ENCODE measurements around the gene LSM10.

The LSM10 gene

DNA sequence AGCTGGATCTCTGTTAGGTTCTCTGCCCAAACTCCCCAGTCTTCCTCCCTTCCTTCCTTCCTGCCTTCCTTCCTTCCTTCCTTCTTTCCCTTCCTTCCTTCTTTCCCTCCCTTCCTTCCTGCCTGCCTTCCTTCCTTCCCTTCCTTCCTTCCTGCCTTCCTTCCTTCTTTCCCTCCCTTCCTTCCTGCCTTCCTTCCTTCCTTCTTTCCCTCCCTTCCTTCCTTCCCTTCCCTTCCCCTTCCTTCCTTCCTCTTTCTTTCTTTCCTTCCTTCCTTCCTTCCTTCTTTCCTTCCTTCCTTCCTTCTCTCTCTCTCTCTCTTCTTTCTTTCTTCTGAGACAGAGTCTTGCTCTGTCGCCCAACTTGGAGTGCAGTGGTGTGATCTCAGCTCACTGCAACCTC is 8.7 kb upstream of the LSM10 start:
- DNase-seq: no peak

DNA sequence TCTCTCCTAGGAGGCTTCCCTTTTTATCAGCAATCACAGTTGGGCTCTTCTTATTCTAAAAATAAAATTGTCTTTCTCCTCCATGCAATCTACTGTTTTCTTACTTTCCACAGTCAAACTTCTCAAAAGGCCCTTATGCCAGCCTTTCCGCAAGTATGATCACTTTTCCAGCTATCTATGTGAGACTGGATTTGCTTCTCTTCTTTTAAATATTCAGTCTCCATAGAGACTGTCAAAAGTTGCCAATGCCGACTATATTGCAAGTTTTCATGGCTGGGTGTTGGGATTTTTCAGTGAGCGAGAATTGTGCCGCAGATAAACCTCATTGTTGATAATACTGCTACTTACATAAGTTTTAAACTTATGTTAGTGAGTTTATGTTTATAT is 4.8 kb upstream of the LSM10 start:
- DNase-seq: no peak

DNA sequence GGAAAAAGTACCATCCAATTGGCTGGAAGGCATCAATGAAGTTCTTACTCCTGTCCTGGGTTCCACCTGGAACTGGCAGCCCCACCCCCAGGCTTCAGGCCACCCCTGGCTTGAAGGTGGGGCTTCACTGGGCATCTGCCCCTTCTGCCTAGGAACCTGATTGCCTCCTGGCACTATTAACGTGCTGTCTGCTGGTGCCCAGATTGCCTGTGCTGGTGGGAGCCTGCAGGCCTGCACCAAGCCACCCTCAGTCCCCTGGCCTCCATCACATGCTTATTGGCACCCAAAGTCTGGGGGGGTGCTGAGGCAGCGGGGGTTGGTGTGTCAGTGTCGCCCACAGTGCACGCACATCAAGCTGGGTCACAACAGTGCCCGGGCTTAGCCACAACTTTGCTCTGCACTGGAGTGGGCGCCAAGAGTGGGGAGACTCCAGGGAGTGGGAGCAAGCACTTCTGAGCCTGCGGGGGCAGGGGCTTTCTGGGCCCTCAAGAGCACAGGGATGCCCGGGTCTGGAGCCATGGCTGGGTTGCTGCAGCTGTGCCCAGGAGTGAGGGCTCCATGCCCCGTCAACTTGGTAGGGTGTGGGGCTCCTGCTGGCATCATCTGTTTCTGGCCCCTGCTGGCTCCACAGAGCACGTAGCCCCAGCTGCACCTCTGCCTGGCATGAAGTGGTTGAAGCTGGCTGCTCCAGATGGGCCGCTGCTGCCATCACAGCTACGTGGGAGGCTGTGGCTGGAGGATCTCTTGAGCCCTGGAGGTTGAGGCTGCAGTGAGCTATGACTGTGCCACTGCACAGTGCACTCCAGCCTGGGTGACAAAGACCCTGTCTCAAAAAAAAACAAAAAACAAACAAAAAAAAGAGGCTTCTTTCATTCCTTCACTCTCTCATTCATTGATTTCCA is 4.1 kb upstream of the LSM10 start:
- no peak for DNase-seq

DNA sequence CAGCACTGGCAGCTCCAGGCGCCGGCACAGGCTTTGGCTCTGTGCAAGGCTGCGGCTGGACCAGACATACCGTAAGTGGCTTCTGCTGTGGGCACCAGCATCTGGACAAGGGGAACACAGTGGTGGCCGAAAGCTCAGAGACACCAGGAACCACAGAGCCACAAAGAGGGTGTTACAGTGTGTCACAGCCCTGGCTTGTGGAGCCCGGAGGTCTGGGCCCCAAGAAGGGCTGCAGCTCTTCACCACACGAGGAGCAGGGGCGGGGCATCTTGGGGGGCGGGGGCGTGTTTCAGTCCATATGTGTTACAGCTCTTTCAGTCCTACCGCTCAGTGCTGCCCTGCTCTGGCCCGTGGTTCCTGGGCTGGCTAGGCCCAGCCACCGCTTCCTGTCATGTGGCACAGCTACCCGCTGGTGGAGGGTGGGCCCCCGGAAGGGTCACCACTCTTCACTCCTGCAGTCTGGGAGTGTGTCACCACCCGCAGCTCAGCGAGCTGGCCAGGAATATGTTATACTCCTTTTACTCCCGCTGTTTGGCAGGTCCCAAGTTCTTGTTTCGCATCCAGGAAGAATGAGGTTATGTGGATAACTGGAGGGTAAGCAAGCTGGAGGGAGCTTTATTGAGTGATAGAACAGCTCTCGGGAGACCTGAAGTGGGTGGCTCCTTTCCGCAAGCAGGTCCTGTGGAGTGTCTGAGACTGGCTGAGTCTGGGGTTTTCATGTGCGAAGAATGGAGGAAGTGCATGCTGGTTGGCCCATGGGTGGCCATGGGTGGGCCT is 3.3 kb upstream of the LSM10 start:
- DNase-seq: no peak

DNA sequence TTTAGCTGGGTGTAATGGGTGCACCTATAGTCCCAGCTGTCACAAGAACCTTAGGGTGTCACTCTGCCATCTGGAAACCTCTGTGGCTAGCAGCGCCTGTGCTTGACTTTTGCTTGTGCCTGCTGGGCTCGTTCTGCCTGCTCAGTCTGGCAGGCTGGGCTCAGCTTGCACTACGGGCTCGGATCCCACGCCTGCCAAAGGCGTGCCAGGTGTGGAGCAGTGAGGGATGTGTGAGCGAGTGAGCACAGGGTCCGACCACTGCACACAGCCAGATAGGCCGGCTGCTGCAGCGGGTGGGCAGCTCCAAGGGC is 2.8 kb upstream of the LSM10 start:
- no peak for DNase-seq

DNA sequence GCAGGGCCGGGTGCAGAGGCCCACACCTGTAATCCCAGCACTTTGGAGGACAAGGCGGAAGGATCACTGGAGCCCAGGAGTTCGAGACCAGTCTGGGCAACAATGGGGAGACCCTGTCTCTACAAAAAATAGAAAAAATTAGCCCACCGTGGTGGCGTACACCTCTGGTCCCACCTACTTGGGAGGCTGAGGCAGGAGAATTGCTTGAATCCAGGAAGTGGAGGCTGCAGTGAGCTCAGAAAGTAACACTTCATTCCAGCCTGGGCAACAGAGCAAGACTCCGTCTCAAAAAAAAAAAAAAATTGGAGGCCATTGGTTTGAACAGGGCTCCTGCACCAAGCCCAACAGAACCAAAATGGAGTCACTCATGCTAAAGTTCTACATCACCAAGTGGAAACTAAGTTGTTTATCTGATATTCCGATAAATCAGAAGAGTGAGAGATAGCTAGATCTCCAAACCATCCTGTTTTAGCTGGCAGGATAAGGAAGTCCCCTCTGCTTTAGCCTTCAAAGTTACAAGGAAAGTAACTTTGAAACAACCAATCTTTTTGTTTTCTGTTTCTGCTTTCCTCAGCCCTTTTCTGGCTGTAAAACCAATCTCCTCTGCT is 766 bp upstream of the LSM10 start:
- no peak for DNase-seq

DNA sequence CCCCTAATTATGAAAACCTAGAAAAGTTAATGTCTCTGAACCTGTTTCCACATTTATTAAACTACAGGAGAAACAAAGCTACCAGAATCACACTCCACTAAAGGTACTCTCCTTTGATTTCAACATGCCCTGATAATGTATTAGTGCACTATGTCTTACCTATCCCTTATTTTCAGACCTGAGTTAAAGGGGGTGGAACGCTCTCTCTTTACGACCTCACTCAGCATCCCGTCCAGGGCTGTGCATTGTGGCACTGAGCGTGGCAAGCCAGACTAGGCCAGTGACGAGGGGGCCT is 678 bp downstream of the LSM10 start:
- DNase-seq: no peak

DNA sequence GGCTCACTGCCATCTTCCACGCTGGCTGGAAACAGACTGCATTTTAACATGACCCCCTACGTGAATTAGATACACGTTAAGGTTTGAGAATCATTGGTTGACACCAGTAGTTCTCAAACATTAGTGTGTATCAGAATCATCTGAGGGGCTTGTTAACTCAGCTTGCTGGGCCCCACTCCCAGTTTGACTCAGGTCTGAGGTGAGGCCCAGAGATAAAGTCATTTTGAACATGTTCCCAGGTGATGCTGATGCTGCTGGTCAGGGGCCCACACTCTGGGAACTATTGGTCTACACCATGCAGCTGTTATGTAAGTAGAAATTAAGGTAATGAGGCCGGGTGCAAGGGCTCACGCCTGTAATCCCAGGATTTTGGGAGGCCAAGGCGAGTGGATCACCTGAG is 1.3 kb downstream of the LSM10 start:
- no peak for DNase-seq

DNA sequence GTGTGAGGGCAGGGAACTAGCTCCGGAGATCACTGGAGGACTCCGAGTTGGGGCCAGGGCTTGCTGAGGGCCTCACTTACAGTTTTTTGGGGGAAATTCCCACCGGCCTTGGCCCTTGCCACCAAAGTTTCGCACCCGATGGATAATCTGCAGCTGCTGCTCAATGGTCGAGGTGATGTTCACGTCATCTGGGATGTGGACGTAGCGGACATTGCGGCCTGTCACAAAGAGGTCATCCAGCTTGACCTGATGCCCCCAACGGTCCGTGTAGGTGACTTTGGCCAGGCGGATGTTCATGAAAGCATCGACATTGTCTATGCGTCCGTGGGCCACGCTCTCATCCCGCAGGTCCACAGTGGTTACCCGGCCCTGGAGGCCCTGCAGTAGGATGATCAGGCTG is 4.0 kb downstream of the LSM10 start:
- no peak for DNase-seq

DNA sequence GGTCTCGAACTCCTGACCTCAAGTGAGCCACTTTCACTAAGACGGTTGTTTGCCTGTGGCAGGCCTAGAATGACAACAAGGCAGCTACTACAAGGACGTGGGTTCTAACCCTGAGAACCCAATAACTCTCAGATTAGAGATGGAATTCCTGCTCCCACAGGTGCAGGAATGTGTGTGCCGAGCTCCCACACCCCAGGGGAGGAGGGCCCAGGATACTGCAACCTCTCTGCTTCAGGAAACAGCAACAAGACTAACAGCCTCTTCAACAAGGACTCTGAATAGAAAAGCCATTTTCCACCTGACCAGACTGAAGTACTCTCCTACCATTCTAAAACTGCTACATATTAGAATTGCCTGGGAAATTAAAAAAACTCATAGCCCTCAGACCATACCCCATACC is 4.9 kb downstream of the LSM10 start:
- no peak for DNase-seq

DNA sequence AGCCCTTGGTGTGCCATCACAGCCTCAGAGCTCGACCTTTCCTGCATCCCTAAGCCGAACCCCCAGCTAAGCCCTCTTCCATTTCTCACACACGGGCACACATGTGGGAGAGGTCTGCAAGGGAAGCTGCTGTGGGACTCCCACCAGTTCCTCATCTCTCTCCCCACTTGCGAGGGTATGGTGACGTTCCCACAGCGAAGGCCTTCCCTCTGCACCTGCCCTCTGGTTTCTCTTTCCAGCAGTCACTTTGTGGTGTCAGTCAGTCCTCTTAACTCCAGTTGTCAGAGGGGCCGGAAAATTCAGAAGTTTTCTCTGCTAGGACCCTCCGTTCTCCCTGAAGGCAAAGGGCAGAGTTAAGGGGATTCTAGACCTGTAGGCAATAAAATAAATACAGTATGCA is 6.4 kb downstream of the LSM10 start:
- no peak for DNase-seq

DNA sequence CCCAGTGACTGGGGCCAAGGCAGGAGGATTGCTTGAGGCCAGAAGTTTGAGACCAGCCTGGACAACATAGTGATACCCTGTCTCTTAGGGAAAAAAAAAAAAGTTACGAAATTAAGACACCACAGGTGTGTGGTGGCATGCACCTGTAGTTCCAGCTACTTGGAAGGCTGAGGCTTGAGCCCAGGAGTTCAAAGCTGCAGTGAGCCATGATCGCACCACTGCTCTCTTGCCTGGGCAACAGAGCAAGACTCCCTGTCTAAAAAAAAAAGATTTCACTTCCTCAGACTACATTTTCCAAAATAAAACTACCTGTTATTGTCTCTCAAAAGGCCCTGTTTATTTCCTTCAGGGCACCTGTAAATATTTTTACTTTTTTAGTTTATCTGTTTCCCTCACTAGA is 7.3 kb downstream of the LSM10 start:
- DNase-seq: no peak

DNA sequence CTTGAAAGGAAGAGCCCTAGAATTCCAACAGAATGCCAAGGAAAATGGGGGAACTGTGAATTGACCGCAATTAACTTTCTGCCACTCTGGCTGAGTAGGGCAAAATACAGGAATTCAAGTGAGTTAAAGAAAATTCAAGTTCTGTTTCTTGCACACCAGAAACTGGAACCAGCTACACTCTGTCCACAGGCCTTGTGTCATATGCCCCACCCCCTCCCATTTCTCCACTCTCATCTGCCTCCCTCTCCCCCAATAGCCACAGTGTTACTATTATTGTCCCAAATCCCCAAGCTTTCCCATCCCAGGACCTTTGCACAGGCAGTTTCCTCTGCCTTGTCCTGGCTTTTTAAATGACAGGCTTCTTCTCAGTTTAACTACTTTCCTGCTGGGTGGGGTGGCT is 7.7 kb downstream of the LSM10 start:
- no peak for DNase-seq

DNA sequence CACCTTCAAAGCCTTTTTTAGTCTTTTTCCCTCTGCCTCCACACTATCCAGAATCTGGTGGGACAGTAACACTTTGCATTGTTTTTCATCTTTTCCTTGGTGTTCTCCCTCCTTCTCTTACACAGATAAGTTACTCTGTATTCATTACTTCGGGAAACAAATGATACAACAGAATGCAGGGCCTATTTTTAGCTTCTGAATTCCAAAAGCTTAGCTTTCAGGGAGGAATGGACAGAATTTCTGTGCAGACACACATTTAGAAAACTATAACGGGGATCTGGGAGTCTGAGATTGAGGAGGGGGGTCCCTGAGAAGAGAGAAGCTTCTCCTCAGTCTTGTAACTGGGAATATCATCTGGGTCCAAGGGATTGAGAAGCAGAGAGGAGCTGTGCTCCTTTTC is 8.4 kb downstream of the LSM10 start:
- DNase-seq: no peak

DNA sequence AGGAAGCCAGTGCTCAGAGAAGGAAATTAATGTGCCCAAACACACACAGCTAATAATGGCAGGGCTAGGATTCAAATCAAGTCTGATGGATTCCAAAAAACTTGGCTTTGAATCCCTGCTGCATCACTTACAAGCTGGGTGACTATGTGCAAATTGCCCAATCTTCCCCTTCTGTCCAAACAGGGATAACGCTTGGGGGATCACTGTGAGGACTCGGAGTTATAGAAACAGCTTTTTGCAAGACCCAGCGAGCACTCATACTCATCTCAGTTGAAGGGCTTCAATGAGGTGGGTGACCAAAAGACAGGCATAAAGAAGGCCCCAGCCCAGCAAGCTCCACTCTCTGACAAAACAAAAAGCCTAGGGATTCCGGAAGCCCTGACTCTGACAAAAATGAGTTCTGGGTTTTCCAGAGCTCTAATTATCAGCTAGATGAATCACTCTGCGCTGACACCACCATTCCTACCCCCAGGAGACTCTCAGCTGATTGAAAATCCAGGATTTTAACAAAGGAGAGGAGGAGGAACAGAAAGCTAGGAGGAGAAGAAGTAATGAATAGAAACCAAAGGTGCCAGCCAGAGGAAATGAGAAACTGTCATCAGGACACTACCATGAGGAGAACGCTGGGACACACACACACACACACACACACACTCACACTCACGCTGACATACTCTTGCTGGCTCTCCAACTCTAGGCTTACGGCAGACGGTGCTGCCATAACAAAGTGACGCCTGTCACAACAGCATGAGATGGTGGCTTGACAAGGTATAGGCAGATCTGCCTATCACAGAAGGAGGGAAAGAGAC is 10.4 kb downstream of the LSM10 start:
- peak; percentile 47 for DNase-seq

DNA sequence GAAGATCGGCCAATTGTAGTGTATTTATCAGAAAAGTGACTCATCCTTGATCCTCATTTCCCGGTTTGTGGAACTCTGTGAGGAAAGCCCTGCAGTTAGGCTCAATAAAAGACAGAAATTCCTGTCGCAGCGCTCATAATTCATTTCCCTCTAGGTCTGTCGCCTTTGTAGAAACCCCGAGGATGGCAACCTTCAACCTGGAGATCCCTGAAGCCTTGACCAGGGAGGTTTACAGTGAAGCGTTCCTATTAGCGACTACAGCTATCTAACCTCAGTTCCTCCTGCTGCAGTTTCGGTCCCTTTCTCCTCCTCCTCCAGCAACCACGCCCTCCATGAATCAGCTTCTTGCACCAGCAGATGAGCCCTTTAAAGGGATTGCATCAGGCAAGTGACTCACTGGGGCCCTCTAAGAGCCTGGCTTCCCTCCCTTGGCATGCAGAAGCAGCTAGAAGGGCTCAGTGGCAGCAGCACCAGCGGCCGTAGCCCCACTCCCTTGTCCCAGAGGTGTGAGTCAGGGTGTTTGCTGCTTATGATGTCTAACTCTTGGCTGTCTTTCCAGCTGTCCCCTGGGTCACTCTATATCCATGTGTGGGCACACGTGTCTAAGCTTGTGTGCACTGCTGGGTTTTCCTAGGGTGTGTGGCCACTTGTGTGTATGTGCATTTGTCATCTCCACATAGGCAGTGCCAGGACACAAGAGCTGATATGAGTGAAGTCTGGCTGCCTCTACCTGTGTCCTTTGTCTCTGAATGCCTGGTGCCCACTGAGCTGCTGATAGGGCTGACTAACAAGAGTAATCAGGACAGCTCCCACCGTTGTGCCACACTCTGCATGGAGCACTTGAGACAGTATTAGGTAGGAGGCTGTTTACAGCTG is 11.2 kb downstream of the LSM10 start:
- DNase-seq: peak; percentile 99

DNA sequence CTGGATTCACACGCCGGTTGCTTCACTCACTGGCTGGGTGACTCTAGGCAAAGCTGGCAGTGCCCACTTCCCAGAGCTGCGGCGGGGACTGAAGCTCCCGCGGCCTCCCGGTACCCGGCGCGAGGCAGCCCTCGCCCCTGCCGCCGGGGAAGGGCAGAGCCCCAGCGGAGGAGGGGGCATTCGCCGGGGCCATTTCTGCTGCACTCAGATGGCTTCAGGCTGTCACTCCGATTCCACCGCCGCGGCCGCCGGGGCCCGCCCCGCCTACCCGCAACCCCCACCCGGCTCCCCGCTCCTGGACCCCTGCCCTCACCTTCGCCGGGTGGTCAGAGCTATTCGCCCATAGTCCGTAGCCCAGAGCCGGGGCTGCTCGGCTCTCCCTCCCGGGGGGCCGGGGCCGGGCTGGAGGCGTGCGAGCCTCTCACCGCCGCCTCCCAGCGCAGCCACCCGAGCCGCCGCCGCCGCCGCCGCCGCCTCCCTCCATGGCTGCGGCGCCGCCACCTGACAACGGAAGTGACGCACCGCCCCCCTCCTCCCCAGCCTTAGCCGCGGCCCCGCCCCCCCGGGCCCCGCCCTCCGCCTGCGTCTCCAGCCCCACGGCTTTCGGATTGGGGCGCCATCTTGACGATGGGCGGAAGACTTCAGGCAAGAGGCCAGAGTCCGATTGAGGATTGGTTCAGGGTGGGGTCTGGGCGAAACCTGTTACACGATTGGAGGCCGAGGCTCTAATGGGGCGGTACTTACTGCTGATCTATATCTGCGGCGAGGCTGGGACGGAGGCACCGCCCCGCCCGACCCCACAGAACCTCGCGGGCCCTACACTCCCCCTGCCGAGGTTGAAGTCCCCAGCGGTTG is 12.1 kb downstream of the LSM10 start, which contains the start of gene STK40:
TSS of gene STK40 (minus strand) at position 515 of the 855 bp plus-strand sequence. CDS start 24,592 bp downstream, outside the sequence.
- peak; percentile 99 for DNase-seq

DNA sequence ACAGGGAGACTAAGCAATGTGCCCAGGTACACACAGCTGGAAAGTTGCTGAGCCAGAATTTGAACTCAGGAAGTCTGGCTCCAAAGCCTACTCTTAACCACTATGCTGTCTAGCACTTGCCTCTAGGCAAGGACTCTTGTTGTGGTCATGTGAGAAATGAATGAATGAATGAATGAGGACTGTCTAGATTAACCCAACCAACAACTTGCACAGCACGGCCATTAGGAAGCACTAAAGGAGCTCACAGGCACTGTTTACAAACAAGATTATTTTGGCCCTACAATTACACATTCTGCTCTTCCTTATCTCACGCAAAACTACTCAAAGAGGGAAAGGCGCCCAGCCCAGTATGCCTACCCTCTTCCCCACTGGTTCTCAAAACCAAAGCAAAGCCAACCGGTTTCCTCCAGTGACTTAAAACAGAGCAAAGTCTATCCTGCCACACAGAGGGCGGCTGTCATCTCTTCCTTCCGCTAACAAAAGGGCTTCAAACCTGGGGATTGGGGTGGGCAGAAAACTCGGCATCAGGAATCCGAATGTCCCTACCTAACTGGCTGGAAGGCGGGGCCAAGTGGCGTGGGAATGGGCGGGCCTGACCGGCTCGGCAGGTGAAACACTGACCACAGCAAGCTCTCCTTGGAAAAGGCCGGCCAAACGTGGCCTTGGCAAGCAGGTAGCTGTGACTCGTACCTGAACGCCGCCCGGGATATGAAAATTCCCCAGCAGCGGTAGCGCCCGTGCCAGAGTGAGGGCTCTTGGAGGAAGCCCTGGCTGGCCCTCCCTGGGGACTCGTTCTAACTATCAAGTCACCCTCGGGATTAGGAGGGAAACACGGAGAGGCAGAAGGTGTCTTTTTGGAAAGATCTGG is 12.9 kb downstream of the LSM10 start:
- no peak for DNase-seq

DNA sequence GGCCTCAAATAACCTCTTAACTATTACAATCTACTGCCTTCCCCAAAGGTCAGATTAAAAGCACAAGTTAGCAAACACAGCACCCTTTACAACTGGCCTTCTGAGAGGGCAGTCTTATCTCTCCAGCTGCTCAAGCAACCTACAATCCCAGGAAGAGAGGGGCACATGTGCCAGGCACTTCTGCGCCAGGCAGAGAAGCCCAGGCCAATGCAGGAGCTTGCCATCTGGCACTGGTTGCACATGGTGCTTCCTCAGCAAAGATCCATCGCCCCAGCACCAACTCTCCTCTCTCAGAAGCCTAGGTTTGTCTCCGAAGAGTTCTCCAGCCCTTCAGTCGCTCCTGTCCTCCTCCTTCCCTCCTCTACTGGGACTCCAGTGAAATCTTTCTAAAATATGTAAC is 14.5 kb downstream of the LSM10 start:
- no peak for DNase-seq

DNA sequence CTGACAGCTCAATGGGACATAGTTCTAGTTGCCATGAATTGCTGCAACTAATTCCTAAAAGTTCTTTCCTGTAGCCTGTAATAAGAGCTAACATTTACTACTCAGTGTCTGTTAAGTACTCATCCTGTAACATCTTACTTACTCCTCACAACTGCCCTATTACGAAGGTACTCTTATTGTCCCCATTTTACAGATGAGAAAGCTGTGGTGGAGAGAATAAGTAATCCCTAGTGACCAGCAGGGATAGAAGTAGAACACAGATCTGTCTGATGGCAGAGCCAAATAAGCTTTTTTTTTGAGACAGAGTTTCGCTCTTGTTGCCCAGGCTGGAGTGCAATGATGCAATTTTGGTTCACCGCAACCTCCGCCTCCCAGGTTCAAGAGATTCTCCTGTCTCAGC is 15.0 kb downstream of the LSM10 start:
- DNase-seq: no peak
